Measurements from ENCODE around the gene ACACA.

The ACACA gene

DNA sequence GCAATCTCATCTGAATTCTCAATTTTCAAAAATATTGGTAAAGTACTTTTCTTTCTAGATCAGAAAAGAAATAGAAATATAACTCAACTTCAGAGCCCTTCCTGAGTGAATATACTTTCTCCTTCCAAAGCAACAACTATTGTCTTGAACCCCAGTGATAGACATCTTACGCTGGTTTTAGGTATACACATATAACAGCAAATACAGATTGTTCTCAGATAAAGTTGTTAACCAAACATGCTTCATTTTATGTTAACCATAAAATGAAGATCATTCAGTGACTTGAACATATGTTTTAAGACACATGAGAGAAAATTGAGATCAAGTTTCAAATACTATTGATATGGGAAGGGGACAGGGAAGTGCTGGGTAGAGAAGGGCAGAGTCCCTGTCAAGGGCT is 84.5 kb downstream of the ACACA start:
- ChIA-PET CTCF (no interaction called here), POLR2A (interaction anchor here (0.7 kb wide), 1 partner anchor 493 kb away, joined by 3 read pairs; no protein-coding TSS in a partner anchor)
- Histone ChIP-seq H3K4me3 (ENCODE audit: low read depth, low read length) (no peak overlapping the region), H3K27ac (ENCODE audit: extremely low read depth, low read depth, low read length) (no peak overlapping the region), H3K4me1 (ENCODE audit: control insufficient read depth, insufficient read depth, low read length) (no peaks in the 10 kb centered on the region), H3K9me3 (ENCODE audit: control insufficient read depth, insufficient read depth, low read depth, low read length) (no peaks in the 10 kb centered on the region), H3K36me3 (ENCODE audit: control insufficient read depth in 2 of 2, insufficient read depth in 1 of 2, low read length in 2 of 2) (peaks cover 9 to 30% of the 10 kb centered on the region in 2 experiments)
- TF ChIP-seq ZNF600 (tag by site-specific recombination; IDR thresholded peaks at IDR 0.05) (no peak), KLF10 (tag by site-specific recombination; IDR thresholded peaks at IDR 0.05) (no peak), ZNF423 (tag by site-specific recombination; IDR thresholded peaks at IDR 0.05) (no peak), ZNF266 (tag by site-specific recombination; IDR thresholded peaks at IDR 0.05; ENCODE audit: low read depth) (no peak), ZNF335 (tag by site-specific recombination; conservative IDR thresholded peaks at IDR 0.05) (no peak), ZNF274 (IDR thresholded peaks at IDR 0.05; ENCODE audit: low read length) (no peak), ZNF274 (tag by site-specific recombination; IDR thresholded peaks at IDR 0.05; ENCODE audit: borderline replicate concordance) (no peak), ZBTB8A (tag by site-specific recombination; IDR thresholded peaks at IDR 0.05) (no peak), ZNF223 (tag by site-specific recombination; IDR thresholded peaks at IDR 0.05) (no peak), TCF7L2 (IDR thresholded peaks at IDR 0.05; ENCODE audit: borderline replicate concordance, low read depth, low read length) (no peak), TRIM28 (IDR thresholded peaks at IDR 0.05; ENCODE audit: borderline replicate concordance, low read length) (no peak), ZNF843 (tag by site-specific recombination; IDR thresholded peaks at IDR 0.05) (no peak), WT1 (tag by site-specific recombination; IDR thresholded peaks at IDR 0.05) (no peak), ZNF837 (tag by site-specific recombination; IDR thresholded peaks at IDR 0.05) (no peak), ZNF19 (tag by site-specific recombination; IDR thresholded peaks at IDR 0.05; ENCODE audit: low read depth) (no peak)
- TF ChIP-seq, protein P1, sequence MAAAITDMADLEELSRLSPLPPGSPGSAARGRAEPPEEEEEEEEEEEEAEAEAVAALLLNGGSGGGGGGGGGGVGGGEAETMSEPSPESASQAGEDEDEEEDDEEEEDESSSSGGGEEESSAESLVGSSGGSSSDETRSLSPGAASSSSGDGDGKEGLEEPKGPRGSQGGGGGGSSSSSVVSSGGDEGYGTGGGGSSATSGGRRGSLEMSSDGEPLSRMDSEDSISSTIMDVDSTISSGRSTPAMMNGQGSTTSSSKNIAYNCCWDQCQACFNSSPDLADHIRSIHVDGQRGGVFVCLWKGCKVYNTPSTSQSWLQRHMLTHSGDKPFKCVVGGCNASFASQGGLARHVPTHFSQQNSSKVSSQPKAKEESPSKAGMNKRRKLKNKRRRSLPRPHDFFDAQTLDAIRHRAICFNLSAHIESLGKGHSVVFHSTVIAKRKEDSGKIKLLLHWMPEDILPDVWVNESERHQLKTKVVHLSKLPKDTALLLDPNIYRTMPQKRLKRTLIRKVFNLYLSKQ (tag by site-specific recombination; IDR thresholded peaks at IDR 0.05; ENCODE audit: borderline replicate concordance) = no peak
- TF ChIP-seq, protein P2, sequence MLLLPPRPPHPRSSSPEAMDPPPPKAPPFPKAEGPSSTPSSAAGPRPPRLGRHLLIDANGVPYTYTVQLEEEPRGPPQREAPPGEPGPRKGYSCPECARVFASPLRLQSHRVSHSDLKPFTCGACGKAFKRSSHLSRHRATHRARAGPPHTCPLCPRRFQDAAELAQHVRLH (tag by site-specific recombination; IDR thresholded peaks at IDR 0.05) = no peak
- TF ChIP-seq, protein P3, sequence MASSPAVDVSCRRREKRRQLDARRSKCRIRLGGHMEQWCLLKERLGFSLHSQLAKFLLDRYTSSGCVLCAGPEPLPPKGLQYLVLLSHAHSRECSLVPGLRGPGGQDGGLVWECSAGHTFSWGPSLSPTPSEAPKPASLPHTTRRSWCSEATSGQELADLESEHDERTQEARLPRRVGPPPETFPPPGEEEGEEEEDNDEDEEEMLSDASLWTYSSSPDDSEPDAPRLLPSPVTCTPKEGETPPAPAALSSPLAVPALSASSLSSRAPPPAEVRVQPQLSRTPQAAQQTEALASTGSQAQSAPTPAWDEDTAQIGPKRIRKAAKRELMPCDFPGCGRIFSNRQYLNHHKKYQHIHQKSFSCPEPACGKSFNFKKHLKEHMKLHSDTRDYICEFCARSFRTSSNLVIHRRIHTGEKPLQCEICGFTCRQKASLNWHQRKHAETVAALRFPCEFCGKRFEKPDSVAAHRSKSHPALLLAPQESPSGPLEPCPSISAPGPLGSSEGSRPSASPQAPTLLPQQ (tag by site-specific recombination; IDR thresholded peaks at IDR 0.05) = no peak
- TF ChIP-seq, protein P4, sequence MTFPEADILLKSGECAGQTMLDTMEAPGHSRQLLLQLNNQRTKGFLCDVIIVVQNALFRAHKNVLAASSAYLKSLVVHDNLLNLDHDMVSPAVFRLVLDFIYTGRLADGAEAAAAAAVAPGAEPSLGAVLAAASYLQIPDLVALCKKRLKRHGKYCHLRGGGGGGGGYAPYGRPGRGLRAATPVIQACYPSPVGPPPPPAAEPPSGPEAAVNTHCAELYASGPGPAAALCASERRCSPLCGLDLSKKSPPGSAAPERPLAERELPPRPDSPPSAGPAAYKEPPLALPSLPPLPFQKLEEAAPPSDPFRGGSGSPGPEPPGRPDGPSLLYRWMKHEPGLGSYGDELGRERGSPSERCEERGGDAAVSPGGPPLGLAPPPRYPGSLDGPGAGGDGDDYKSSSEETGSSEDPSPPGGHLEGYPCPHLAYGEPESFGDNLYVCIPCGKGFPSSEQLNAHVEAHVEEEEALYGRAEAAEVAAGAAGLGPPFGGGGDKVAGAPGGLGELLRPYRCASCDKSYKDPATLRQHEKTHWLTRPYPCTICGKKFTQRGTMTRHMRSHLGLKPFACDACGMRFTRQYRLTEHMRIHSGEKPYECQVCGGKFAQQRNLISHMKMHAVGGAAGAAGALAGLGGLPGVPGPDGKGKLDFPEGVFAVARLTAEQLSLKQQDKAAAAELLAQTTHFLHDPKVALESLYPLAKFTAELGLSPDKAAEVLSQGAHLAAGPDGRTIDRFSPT (tag by site-specific recombination; IDR thresholded peaks at IDR 0.05) = no peak
- TF ChIP-seq, protein P5, sequence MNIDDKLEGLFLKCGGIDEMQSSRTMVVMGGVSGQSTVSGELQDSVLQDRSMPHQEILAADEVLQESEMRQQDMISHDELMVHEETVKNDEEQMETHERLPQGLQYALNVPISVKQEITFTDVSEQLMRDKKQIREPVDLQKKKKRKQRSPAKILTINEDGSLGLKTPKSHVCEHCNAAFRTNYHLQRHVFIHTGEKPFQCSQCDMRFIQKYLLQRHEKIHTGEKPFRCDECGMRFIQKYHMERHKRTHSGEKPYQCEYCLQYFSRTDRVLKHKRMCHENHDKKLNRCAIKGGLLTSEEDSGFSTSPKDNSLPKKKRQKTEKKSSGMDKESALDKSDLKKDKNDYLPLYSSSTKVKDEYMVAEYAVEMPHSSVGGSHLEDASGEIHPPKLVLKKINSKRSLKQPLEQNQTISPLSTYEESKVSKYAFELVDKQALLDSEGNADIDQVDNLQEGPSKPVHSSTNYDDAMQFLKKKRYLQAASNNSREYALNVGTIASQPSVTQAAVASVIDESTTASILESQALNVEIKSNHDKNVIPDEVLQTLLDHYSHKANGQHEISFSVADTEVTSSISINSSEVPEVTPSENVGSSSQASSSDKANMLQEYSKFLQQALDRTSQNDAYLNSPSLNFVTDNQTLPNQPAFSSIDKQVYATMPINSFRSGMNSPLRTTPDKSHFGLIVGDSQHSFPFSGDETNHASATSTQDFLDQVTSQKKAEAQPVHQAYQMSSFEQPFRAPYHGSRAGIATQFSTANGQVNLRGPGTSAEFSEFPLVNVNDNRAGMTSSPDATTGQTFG (tag by site-specific recombination; IDR thresholded peaks at IDR 0.05; ENCODE audit: borderline replicate concordance) = no peak

All from HEK293 (cell line).